MM.1S (cell line): ENCODE data around the gene FGGY.

Experiments used
- CTCF ChIP-seq: fragments of 300-600 bp; sonication (generic); IDR thresholded peaks from 2 replicates; pipeline ENCODE4 v1.5.1; 2016; ENCODE audit warnings: antibody characterized with exemption, low read length, mixed read lengths
- EZH2 ChIP-seq: fragments of 300-600 bp; sonication (generic); optimal IDR thresholded peaks from 2 replicates; pipeline ENCODE3; 2017; ENCODE audit warnings: low read depth, mild to moderate bottlenecking, antibody characterized with exemption, low read length, mixed read lengths
- EZH2phosphoT487 ChIP-seq: fragments of 300-600 bp; sonication (generic); IDR thresholded peaks from 2 replicates; pipeline ENCODE4 v1.6.1; 2018; ENCODE audit warnings: antibody characterized with exemption, low read length

DNA sequence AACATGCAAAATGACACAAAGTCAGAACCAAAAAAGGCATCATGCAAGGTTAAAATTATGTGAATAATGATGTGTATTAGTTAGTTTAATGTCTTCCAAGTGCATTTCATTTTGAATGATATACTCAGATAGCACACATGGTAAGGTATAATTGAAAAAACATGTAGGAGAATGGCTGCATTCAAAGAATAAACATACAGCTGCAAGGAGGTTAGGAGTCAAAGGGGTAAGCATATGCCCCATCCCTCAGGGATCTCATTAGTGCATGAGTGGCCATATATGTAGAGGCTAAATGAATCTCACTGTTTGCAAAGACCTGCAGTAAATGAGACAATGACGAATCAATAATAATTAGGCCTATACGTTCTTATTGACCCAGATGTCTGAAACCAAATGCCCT, 338.2 kb downstream of the FGGY start:
- TF ChIP-seq EZH2phosphoT487, result no peak
- TF ChIP-seq EZH2, result no peak
- no peak for TF ChIP-seq CTCF
